WI38 (cell line): ENCODE results near the gene DIP2A.
"Not testable (repeated sequence)": the region's sequence is repeated elsewhere in the genome, so short reads cannot be mapped to it uniquely, and the experiment has no call there.

Experiments
- H3K4me3 ChIP-seq: 2 replicates; pipeline ENCODE4 v1.5.1; 2011; ENCODE audit warnings: low read depth, mild to moderate bottlenecking, control low read depth, low read length
- CTCF ChIP-seq: IDR thresholded peaks from 2 replicates; pipeline ENCODE4 v1.5.1; 2012; ENCODE audit warnings: low read depth, mild to moderate bottlenecking, control low read depth, low read length

DIP2A gene

GRCh38 chr21:46518983-46519583 is 60.4 kb downstream of the DIP2A start:
- H3K4me3 ChIP-seq, result no peak overlapping the region
- no peak for TF ChIP-seq CTCF

GRCh38 chr21:46527393-46527792 is 68.7 kb downstream of the DIP2A start:
- not testable (repeated sequence) for H3K4me3 ChIP-seq

- H3K4me3 ChIP-seq, result no peak overlapping the region
- TF ChIP-seq CTCF, result no peak
Measured at GRCh38 chr21:46527801-46528200, 69.1 kb downstream of the DIP2A start.

GRCh38 chr21:46532080-46532479 is 73.4 kb downstream of the DIP2A start:
- no peak for TF ChIP-seq CTCF
- no peak overlapping the region for H3K4me3 ChIP-seq

GRCh38 chr21:46537026-46537425 is 78.3 kb downstream of the DIP2A start:
- H3K4me3 ChIP-seq, result no peak overlapping the region
- TF ChIP-seq CTCF, result no peak

GRCh38 chr21:46538262-46538661 is 79.6 kb downstream of the DIP2A start:
- no peak overlapping the region for H3K4me3 ChIP-seq
- TF ChIP-seq CTCF, result no peak

- no peak for TF ChIP-seq CTCF
Measured at GRCh38 chr21:46538851-46539666, 80.4 kb downstream of the DIP2A start.

More at GRCh38 chr21:46538851-46539666, 80.4 kb downstream of the DIP2A start:
- no peak overlapping the region for H3K4me3 ChIP-seq
